GM23248 (cell line): ENCODE measurements around the gene DOCK10. TPM values are rescaled to one million over a fixed set of nuclear protein-coding genes. Genes with fewer than 3 reads are reported as not detected.

Experiments
- DNase-seq: peaks from one replicate; pipeline ENCODE4 v3.0.0-alpha.2; 2015
- H2AFZ ChIP-seq: fragments of 200-600 bp; sonication (generic); 2 replicates; pipeline ENCODE4 v1.6.1; 2016; ENCODE audit warnings: antibody characterized with exemption
- H3F3A ChIP-seq: fragments of 200-600 bp; sonication (generic); 2 replicates; pipeline ENCODE4 v1.6.1; 2016; ENCODE audit warnings: mild to moderate bottlenecking, antibody characterized with exemption, mixed run types; ENCODE audit not compliant: insufficient read depth
- H3K27ac ChIP-seq: fragments of 200-600 bp; sonication (generic); 2 replicates; pipeline ENCODE4 v1.5.1; 2016; ENCODE audit warnings: mild to moderate bottlenecking
- H3K27me3 ChIP-seq: fragments of 200-600 bp; sonication (generic); replicated peaks from 2 replicates; pipeline ENCODE4 v1.6.1; 2016; ENCODE audit warnings: mild to moderate bottlenecking; ENCODE audit not compliant: insufficient read depth
- H3K36me3 ChIP-seq: fragments of 200-600 bp; sonication (generic); 2 replicates; pipeline ENCODE4 v1.6.1; 2016; ENCODE audit warnings: low read depth, mild to moderate bottlenecking
- H3K4me1 ChIP-seq: fragments of 200-600 bp; sonication (generic); 2 replicates; pipeline ENCODE4 v1.6.1; 2016; ENCODE audit warnings: mild to moderate bottlenecking; ENCODE audit not compliant: insufficient read depth
- H3K4me2 ChIP-seq: fragments of 200-600 bp; sonication (generic); one replicate; pipeline ENCODE4 v1.6.1; 2016; ENCODE audit warnings: mild to moderate bottlenecking; ENCODE audit not compliant: unreplicated experiment
- H3K4me3 ChIP-seq: fragments of 200-600 bp; sonication (generic); 2 replicates; pipeline ENCODE4 v1.5.1; 2016; ENCODE audit warnings: mild to moderate bottlenecking
- H3K79me2 ChIP-seq: fragments of 200-600 bp; sonication (generic); 2 replicates; pipeline ENCODE4 v1.6.1; 2016; ENCODE audit warnings: mild to moderate bottlenecking; ENCODE audit not compliant: insufficient read depth
- H3K9ac ChIP-seq: fragments of 200-600 bp; sonication (generic); 2 replicates; pipeline ENCODE4 v1.6.1; 2016; ENCODE audit warnings: mild to moderate bottlenecking
- H3K9me2 ChIP-seq: fragments of 200-600 bp; sonication (generic); 2 replicates; pipeline ENCODE4 v1.6.1; 2016; ENCODE audit warnings: mixed run types, mild to moderate bottlenecking, moderate library complexity; ENCODE audit not compliant: insufficient read depth
- H3K9me3 ChIP-seq: fragments of 200-600 bp; sonication (generic); one replicate; pipeline ENCODE4 v1.6.1; 2017; ENCODE audit warnings: low read depth
- H4K20me1 ChIP-seq: fragments of 200-600 bp; sonication (generic); 2 replicates; pipeline ENCODE4 v1.6.0; 2016; ENCODE audit not compliant: insufficient read depth
- EZH2 ChIP-seq: fragments of 200-600 bp; sonication (generic); IDR thresholded peaks from 2 replicates; pipeline ENCODE4 v1.6.1; 2018; ENCODE audit warnings: antibody characterized with exemption, mild to moderate bottlenecking; ENCODE audit not compliant: insufficient read depth, poor library complexity, severe bottlenecking
- EZH2phosphoT487 ChIP-seq: fragments of 200-600 bp; sonication (generic); IDR thresholded peaks from 2 replicates; pipeline ENCODE4 v1.6.1; 2018; ENCODE audit warnings: antibody characterized with exemption, moderate library complexity, mild to moderate bottlenecking, low read depth; ENCODE audit not compliant: insufficient read depth
- whole genome bisulfite sequencing, 2 experiments: methylation state at CpG; one replicate each; pipeline ENCODE4 v1.1.6; 2015 to 2017; ENCODE audit warnings: low lambda C conversion rate in 2 of 2, low coverage in 1 of 2; ENCODE audit errors: missing lambda C conversion rate in 2 of 2; 5-methylcytosine and 5-hydroxymethylcytosine counted together
- in situ Hi-C: fragments of 300-500 bp; cut with MboI; formaldehyde crosslinking; loops from 2 replicates; pipeline ENCODE4 v1.15.0; 2020
- polyA plus RNA-seq: library from polyadenylated mRNA; unstranded; fragments of >200 nt; fragmentation: Nextera tagmentation; extraction: Ambion mirVana; gene quantifications from 2 replicates; pipeline ENCODE4 v1.2.1, GENCODE V29; 2016
- total RNA-seq: library from RNA; depleted of rRNA; stranded (reverse); fragments of >200 nt; shearing (Covaris generic); gene quantifications from 2 replicates; pipeline ENCODE4 v1.2.3, GENCODE V29; 2014

DOCK10 gene
- total and polyA plus RNA-seq, 2 experiments from 2014 or later = 8.5 to 19.2 TPM

GRCh38 chr2:224869601-224870233 is 172.6 kb downstream of the DOCK10 start:
- no peak overlapping the region for H2AFZ ChIP-seq
- peak; percentile 90 for DNase-seq
- H3K36me3 ChIP-seq = peaks cover 40% of the 10 kb centered on the region
- peaks cover 45% of the 10 kb centered on the region for H3F3A ChIP-seq
- H3K27me3 ChIP-seq = no peaks in the 10 kb centered on the region
- WGBS, 2 experiments = 33 to 34% methylated on average over 3 of the region's 3 CpGs
- H3K4me3 ChIP-seq = peak overlapping the region; percentile 33; the same call in 1 of the 2 replicates
- no peaks in the 10 kb centered on the region for H3K9me2 ChIP-seq
- H4K20me1 ChIP-seq = no peaks in the 10 kb centered on the region
- H3K9ac ChIP-seq = peak overlapping the region; percentile 37
- H3K27ac ChIP-seq = peak overlapping the region; percentile 79
- peak overlapping the region; percentile 71 for H3K4me2 ChIP-seq
- in situ Hi-C loops = no loop called here
- TF ChIP-seq EZH2phosphoT487 (no peak), EZH2 (no peak)
- H3K4me1 ChIP-seq = peaks cover 24% of the 10 kb centered on the region
- no peaks in the 10 kb centered on the region for H3K9me3 ChIP-seq
- peaks cover 9% of the 10 kb centered on the region for H3K79me2 ChIP-seq

GRCh38 chr2:224865016-224865415 is 177.3 kb downstream of the DOCK10 start:
- no peaks in the 10 kb centered on the region for H3K9me2 ChIP-seq
- H3K27me3 ChIP-seq = no peaks in the 10 kb centered on the region
- no peaks in the 10 kb centered on the region for H4K20me1 ChIP-seq
- peaks cover 37% of the 10 kb centered on the region for H3K36me3 ChIP-seq
- H3K79me2 ChIP-seq = no peaks in the 10 kb centered on the region; the same call in 1 of the 2 replicates
- TF ChIP-seq EZH2 (no peak), EZH2phosphoT487 (no peak)
- no peaks in the 10 kb centered on the region for H3K9me3 ChIP-seq
- in situ Hi-C loops = no loop called here
- WGBS, 2 experiments = 38 to 45% methylated on average over 2 of the region's 2 CpGs
- H3K4me1 ChIP-seq = peaks cover 23% of the 10 kb centered on the region
- DNase-seq = peak; percentile 32
- no peak overlapping the region for H3K9ac ChIP-seq
- no peak overlapping the region for H2AFZ ChIP-seq
- H3K4me3 ChIP-seq = no peak overlapping the region
- H3K27ac ChIP-seq = no peak overlapping the region; the same call in 1 of the 2 replicates
- peaks cover 11% of the 10 kb centered on the region for H3F3A ChIP-seq
- H3K4me2 ChIP-seq = no peak overlapping the region

GRCh38 chr2:224861266-224861665 is 181.0 kb downstream of the DOCK10 start:
- no peaks in the 10 kb centered on the region for H3K79me2 ChIP-seq
- H4K20me1 ChIP-seq = no peaks in the 10 kb centered on the region
- 76 to 87% methylated on average over 4 of the region's 4 CpGs for WGBS, 2 experiments
- no peak overlapping the region for H3K27ac ChIP-seq
- no peak overlapping the region for H3K9ac ChIP-seq
- H3F3A ChIP-seq = no peaks in the 10 kb centered on the region
- H3K27me3 ChIP-seq = no peaks in the 10 kb centered on the region
- no peak overlapping the region for H3K4me3 ChIP-seq
- TF ChIP-seq EZH2 (no peak), EZH2phosphoT487 (no peak)
- peaks cover 34% of the 10 kb centered on the region for H3K36me3 ChIP-seq
- H2AFZ ChIP-seq = no peak overlapping the region
- no peak overlapping the region for H3K4me2 ChIP-seq
- H3K4me1 ChIP-seq = peaks cover 9% of the 10 kb centered on the region
- DNase-seq = no peak
- in situ Hi-C loops = no loop called here
- H3K9me2 ChIP-seq = no peaks in the 10 kb centered on the region
- H3K9me3 ChIP-seq = no peaks in the 10 kb centered on the region

GRCh38 chr2:224860786-224861185 is 181.5 kb downstream of the DOCK10 start:
- TF ChIP-seq EZH2phosphoT487 (no peak), EZH2 (no peak)
- no peak overlapping the region for H3K9ac ChIP-seq
- in situ Hi-C loops = no loop called here
- H3K36me3 ChIP-seq = peaks cover 38% of the 10 kb centered on the region
- no peaks in the 10 kb centered on the region for H3K9me2 ChIP-seq
- no peaks in the 10 kb centered on the region for H3F3A ChIP-seq
- H2AFZ ChIP-seq = no peak overlapping the region
- H3K4me2 ChIP-seq = no peak overlapping the region
- H3K9me3 ChIP-seq = no peaks in the 10 kb centered on the region
- H3K4me3 ChIP-seq = no peak overlapping the region
- no peaks in the 10 kb centered on the region for H3K27me3 ChIP-seq
- H3K27ac ChIP-seq = no peak overlapping the region
- H3K79me2 ChIP-seq = no peaks in the 10 kb centered on the region
- H4K20me1 ChIP-seq = no peaks in the 10 kb centered on the region
- no peak for DNase-seq
- peaks cover 9% of the 10 kb centered on the region for H3K4me1 ChIP-seq

GRCh38 chr2:224851811-224852210 is 190.5 kb downstream of the DOCK10 start:
- Histone ChIP-seq H4K20me1 (no peaks in the 10 kb centered on the region), H3K9me2 (no peaks in the 10 kb centered on the region), H3K4me2 (no peak overlapping the region), H3K4me1 (peaks cover 15% of the 10 kb centered on the region), H3F3A (peaks cover 25% of the 10 kb centered on the region), H3K4me3 (no peak overlapping the region), H3K27ac (no peak overlapping the region), H3K27me3 (no peaks in the 10 kb centered on the region), H3K9ac (no peak overlapping the region), H3K79me2 (no peaks in the 10 kb centered on the region), H3K9me3 (no peaks in the 10 kb centered on the region), H3K36me3 (peaks cover 18% of the 10 kb centered on the region), H2AFZ (no peak overlapping the region)
- WGBS, 2 experiments = 82 to 83% methylated on average over 12 of the region's 12 CpGs
- in situ Hi-C loops = no loop called here
- no peak for TF ChIP-seq EZH2
- TF ChIP-seq EZH2phosphoT487 = no peak
- no peak for DNase-seq
